22Rv1 (cell line): ENCODE data around the gene STUB1.
A peak's percentile ranks its signal among the peaks of the same experiment; 100 is the strongest.

Experiments used
- H3K27ac ChIP-seq: fragments of 450-650 bp; 2 replicates; pipeline ENCODE4 v1.5.1; 2017
- ZFX ChIP-seq: fragments of 450-650 bp; IDR thresholded peaks from 2 replicates; pipeline ENCODE4 v1.6.1; 2017; ENCODE audit warnings: antibody characterized with exemption, borderline replicate concordance
- TF ChIP-seq, protein P1 (sequence below): fragments of 450-650 bp; IDR thresholded peaks from 2 replicates; pipeline ENCODE4 v1.5.1; 2017; ENCODE audit warnings: mild to moderate bottlenecking

STUB1 gene

DNA sequence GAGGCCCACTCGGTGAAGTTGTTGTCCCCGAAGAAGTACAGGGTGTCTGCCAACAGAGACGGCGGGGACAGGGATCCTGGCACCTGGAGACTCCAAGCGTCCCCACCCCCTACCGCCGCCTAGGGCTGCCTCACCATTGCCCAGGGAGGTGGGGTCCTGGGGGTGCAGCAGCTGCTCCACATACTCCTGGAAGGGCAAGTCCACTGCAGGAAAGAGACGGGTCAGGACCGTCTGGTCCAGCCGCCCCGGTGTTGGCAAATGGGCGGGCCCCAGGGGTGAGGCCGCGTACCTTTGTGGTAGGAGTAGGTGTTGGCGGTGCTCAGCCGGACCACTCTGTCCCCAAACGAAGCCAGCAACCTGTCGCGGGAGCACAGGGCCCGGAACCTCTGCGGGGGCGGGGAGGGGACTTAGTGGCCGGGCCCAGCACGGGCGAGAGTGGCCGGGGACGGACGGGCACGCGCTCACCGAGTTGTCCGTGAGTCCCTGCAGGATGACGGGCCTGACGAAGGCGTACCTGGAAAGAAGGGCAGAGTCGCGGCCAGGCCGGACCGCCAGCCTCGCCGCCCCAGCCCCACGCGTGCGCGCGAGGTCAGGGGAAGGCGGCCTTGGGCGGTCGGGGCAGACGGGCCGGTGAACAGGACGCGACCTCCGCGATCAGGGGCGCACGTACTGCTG lies 3.3 kb downstream of the STUB1 start:
- no peak for TF ChIP-seq ZFX
- TF ChIP-seq, protein P1, sequence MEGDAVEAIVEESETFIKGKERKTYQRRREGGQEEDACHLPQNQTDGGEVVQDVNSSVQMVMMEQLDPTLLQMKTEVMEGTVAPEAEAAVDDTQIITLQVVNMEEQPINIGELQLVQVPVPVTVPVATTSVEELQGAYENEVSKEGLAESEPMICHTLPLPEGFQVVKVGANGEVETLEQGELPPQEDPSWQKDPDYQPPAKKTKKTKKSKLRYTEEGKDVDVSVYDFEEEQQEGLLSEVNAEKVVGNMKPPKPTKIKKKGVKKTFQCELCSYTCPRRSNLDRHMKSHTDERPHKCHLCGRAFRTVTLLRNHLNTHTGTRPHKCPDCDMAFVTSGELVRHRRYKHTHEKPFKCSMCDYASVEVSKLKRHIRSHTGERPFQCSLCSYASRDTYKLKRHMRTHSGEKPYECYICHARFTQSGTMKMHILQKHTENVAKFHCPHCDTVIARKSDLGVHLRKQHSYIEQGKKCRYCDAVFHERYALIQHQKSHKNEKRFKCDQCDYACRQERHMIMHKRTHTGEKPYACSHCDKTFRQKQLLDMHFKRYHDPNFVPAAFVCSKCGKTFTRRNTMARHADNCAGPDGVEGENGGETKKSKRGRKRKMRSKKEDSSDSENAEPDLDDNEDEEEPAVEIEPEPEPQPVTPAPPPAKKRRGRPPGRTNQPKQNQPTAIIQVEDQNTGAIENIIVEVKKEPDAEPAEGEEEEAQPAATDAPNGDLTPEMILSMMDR = no peak
- H3K27ac ChIP-seq = peak overlapping the region; percentile 98

DNA sequence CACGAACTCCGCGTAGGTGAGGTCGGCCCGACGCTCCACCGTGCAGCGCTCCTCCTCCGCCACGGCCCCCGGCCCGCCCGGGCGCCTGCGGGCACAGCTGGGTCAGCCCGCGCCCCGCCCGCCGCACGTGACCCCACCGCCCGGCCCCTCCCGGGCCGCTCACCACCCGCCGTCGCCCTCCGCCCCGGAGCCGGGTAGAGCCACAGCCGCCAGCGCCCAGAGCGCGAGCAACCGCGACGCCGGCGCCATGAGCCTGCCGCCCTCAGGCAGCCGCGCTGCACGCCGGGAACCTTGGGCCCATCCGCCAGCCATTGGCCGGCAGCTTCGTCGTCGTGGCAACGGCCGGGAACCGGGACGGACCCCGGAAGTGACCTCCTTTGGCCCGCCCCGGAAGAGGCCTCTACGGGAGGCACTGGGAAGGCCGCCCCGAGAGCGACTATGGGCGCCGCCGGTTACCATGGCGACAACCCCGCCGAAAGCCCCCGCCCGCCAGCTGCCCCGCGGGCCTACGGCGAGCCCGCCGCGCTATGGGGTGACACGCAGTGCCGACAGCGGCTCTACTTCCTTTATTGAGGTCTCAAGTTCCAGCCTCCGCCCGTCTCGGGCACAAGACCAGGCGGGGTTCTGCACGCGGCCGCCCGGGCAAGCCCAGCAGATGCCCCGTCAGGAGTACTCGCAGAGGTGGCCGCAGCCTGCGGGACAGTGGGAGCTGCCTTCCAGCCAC lies 4.0 kb downstream of the STUB1 start, which contains the start of gene JMJD8:
JMJD8 (minus strand) TSS at position 264 of the 724 bp plus-strand sequence; CDS start at position 249, 15 bp downstream.
- H3K27ac ChIP-seq = peak within 1 kb of the TSS; percentile 98
- no peak for TF ChIP-seq ZFX
- TF ChIP-seq, protein P1 = no peak

DNA sequence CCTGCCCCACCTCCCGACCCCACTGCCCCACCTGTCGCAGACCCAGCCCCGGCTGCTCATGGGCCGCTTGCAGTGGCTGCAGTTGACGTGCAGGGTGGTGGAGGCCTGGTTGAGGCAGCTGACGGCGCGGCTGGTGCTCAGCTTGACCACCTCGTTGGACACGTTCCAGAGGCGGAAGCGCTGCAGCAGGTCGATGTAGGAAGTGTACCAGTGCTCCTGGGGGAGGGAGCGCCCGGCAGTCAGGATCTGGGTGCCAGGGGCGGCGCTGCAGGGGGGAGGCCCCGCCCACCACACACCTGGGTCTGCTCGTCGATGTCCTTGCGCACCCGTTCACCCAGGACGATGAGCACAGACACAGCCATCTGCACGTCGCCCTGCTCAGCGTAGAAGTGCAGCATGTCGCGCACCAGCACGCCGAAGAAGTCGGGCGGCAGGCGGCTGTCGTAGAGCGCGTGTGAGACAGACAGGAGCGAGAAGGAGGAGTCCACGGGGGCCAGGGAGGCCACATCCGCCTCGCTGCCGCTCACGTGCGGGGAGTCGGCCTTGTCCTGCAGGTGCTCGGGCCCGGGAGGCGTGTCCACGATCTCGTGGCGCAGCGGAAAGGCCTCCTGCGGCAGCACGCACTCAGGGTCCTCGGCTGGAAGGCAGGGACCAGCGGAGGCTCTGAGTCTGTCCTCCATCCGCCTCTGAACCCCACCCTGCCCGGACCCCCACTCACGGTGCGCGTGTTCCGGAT lies 4.9 kb downstream of the STUB1 start:
- peak overlapping the region; percentile 98 for H3K27ac ChIP-seq
- TF ChIP-seq ZFX = no peak
- TF ChIP-seq, protein P1 = no peak

DNA sequence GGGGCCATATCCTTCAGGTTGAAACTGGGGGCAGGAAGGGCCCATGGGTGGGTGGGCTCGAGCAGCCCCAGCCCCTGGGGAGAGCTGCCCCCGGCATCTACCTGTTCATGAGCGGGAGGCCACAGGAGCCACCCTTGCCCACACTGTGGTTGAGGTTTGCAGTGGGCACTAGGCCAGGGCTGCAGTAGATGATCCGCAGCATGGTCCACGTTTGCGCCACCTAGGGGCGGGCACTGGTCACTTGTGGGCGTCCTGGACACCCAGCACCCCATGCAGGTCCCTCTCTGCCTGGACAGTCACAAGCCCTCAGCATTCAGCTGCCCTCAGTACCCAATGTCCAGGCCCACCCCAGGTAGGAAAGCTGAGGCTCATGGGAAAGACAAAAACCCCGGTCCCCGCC lies 5.8 kb downstream of the STUB1 start:
- no peak for TF ChIP-seq ZFX
- TF ChIP-seq, protein P1 = peak; percentile 90

DNA sequence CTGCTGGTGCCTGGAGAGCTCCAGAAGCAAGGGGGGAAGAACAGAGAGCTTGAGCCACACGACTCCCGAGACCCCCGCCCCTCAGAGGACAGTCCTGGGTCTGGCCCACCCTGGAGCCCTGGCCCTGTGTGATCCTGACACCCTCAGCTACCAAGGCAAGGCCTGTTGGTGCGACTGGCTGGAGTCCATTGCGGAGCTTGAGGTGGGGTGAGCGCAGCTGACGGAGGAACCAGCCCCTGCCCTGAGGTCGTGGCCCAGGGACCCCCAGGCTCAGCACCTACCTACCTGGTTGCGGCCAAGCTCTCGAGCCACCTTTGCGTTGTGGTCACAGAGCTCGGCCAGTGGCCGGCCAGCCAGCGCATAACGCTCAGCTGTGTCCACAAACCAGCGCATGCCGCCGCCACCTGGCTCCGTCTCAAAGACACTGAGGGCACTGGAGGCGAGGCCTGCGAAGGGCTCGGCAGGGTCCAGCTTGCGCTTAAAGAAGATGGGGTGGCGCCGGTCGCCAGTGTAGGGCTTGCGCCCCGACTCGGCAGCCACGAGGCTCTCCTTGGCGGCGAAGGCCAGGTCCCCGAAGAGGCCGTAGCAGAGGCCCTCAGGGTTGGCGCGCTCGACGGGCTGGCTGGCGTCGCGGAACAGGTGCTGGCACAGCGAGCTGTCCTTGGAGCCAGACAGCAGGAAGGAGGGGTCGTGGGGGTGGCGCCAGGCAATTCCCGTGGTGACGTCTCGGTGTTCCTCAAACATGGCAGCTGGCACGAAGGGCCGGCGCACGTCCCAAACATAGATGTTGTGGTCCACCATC lies 6.5 kb downstream of the STUB1 start:
- H3K27ac ChIP-seq = peak overlapping the region; percentile 98
- no peak for TF ChIP-seq ZFX
- TF ChIP-seq, protein P1 = no peak

More for the DNA sequence above, 5.8 kb downstream of the STUB1 start:
- peak overlapping the region; percentile 98 for H3K27ac ChIP-seq

DNA sequence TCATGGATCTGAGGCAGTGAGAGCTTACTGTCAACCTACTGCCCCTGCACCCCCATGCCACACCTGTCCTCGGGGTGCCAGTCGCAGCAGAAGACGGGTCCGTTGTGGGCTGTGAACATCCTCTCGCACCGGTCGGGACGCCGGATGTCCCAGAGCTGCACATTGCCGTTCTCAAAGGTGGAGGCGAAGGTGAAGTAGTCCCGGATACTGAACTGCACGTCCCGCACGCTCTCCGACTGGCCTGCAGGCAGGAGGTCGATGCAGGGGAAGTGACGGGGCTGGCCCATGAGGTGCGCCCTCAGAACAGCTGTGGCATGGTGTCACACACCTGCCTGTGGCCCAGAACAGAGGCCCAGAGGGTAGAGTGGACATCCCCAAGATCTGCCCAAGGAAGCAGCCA lies 7.3 kb downstream of the STUB1 start:
- peak overlapping the region; percentile 98; the same call in 1 of the 2 replicates for H3K27ac ChIP-seq
- TF ChIP-seq ZFX = no peak
- TF ChIP-seq, protein P1 = no peak
